GM18867 (cell line): ENCODE data around the gene OAS2.
"Not testable (repeated sequence)": the region's sequence is repeated elsewhere in the genome, so short reads cannot be mapped to it uniquely, and the experiment has no call there.

Source experiments
- ATAC-seq: cut with Tn5 transposase; IDR thresholded peaks from one replicate; pipeline ENCODE4 v1.9.1; 2021; ENCODE audit warnings: mild to moderate bottlenecking, moderate library complexity; ENCODE audit not compliant: unreplicated experiment

The OAS2 gene

GRCh38 chr12:112980491-112981158 lies 2.3 kb downstream of the OAS2 start:
- ATAC-seq, result no peak

DNA sequence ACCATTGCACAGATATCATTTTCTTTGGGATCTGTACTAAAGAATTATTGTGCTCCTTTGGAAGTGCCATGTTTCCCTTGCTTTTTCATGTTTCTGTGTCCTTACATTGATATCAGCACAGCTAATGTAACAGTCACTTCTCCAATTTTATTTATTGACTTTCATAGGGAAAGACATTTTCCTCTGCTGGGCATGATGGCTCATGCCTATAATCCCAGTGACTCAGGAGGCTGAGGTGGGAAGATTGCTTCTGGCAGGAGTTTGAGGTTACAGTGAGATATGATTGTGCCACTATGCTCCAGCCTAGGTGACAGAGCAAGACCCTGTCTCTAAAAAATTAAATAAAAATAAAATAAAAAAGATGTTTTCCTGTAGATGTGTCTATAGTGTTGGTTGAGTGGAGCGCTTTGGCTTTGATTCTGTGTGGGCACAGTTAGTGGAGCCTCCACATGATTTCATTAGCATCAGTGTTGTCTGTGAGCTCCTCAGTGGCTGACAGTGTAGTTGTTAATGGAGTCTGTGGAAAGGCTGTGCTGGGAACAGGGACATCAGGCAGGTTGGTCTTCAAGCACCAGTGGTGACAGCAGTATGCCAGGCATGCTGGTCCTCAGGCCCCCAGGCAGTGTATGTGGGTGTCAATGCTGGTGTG lies 7.4 kb downstream of the OAS2 start:
- ATAC-seq, result no peak

GRCh38 chr12:112986291-112986800 lies 8.0 kb downstream of the OAS2 start:
- ATAC-seq, result no peak

DNA sequence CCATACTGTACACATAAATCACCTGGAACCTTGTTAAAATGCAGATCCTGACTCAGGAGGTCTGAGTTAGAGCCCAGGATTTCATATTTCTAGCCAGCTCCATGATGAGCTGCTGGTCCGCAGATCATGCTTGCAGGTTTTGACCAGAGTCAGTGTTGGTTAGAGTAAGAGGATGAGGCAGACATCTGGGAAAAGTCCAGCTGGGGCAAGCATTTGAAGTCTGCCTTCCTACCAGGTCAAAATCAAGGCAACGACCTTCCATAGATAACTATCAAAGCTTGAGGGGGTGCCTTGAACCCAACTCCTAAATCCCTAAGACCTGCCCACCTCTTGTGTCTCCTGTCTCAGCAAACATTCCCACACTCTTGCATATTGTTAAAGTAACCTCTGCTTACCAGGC lies 9.2 kb downstream of the OAS2 start:
- no peak for ATAC-seq

GRCh38 chr12:112988224-112988623 lies 9.9 kb downstream of the OAS2 start:
- ATAC-seq, result no peak

GRCh38 chr12:112988823-112989385 lies 10.6 kb downstream of the OAS2 start:
- ATAC-seq, result not testable (repeated sequence)

GRCh38 chr12:112989806-112990205 lies 11.5 kb downstream of the OAS2 start:
- no peak for ATAC-seq

- no peak for ATAC-seq
Observed at GRCh38 chr12:112992541-112993398, 14.5 kb downstream of the OAS2 start.

GRCh38 chr12:112995008-112995407 lies 16.7 kb downstream of the OAS2 start:
- no peak for ATAC-seq

GRCh38 chr12:112996501-112996900 lies 18.2 kb downstream of the OAS2 start:
- no peak for ATAC-seq

- no peak for ATAC-seq
Observed at GRCh38 chr12:112997506-112997905, 19.2 kb downstream of the OAS2 start.

DNA sequence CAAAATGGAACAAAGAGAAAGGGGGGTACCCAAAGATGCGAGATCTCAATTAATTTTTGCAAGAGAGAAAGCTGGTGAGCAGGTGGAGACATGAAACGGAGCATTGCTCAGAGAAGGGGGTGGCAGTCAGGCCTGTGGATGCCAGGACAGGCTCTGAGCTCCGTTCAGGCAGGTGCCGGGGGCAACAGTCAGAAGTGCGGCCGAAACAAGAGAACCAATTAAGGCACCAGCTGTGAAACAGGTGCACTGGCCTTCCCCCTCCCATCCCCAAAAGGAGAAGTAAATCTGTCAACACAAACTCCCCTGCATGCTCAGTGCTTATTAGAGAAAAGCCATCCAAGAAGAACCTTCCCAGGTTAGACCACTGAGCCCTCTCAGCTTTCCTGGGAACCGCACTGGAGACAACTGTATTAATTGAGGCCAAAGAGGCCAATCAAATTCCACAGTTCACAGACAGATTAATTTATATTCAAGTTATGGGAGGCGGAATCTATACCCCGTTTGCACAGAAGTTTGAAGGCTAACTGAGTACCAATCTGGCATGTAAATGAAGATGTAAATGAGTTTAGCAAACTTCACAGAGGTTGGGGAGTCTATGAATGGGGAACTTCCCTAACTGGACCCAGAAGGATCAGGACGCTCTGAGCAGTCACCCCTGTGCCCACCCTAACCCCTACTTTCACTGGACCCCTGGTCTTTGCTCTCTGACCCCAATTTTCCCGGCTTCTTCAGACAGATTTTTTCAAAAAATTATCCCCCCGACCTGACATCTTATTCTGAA lies 20.9 kb downstream of the OAS2 start:
- ATAC-seq, result peak; percentile 73

DNA sequence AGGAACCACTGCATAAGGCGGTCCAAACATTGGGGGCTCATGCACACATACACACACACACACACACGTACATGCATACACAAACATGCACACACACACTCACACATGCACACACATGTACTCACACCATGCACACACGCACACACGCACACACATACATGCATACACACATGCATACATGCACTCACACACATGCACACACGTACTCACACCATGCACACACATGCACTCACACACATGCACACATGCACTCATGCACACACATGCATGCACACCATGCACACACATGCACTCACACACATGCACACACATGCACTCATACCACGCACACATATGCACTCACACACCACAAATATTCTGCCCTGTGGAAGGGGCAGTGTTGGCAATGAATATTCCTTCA lies 22.1 kb downstream of the OAS2 start:
- ATAC-seq, result no peak

GRCh38 chr12:113002155-113002554 lies 23.8 kb downstream of the OAS2 start:
- ATAC-seq, result no peak

GRCh38 chr12:113002676-113003075 lies 24.4 kb downstream of the OAS2 start:
- ATAC-seq, result no peak

GRCh38 chr12:113003636-113004035 lies 25.3 kb downstream of the OAS2 start:
- ATAC-seq, result no peak

DNA sequence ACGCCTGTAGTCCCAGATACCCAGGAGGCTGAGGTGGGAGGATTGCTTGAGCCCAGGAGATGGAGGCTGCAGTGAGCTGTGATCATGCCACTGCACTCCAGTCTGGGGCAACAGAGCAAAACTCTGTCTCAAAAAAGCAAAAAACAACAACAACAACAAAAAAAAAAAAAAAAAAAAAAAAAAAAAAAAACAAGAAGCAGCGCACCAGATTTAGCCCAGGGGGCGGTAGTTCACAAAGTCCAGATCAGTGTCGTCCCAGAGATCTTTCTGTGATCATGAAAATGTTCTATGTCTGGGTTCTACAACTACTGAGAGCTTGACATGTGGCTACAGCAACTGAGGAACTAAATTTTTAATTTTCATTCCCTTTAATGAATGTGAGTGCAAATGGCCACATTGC lies 27.4 kb downstream of the OAS2 start:
- ATAC-seq, result no peak

DNA sequence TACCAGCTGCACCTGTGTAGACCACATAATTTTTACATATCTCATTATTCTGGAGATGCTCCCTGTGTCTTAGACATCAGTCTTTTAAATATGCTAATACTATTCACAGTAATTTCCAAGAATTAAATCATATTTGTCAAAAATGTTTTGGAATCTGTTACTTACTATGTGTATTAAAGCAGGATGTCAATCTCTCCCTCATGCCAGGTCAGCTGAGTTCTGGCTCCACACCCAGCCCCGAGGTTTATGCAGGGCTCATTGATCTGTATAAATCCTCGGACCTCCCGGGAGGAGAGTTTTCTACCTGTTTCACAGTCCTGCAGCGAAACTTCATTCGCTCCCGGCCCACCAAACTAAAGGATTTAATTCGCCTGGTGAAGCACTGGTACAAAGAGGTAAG lies 27.9 kb downstream of the OAS2 start:
- ATAC-seq, result no peak

DNA sequence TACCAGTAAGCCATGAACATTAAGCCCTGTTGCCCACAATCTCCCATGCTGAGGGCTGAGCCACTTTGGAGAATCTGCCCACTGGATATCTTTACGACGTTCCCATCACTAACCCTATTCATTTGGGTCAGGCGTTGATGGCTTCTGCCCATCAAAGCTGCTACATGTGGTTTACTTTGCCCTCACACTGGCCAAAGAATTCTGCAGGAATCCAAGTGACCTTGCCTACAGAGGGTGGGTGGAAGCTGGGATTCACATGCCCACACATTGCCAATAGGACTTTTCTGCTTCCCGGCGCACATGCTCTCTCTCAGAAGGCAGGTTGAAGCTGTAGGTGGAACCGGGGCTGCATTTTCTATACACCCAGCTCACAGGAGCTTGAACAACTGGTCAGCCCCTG lies 28.3 kb downstream of the OAS2 start:
- ATAC-seq, result no peak

GRCh38 chr12:113007166-113007565 lies 28.8 kb downstream of the OAS2 start:
- ATAC-seq, result no peak

- ATAC-seq, result no peak
Observed at GRCh38 chr12:113010701-113011100, 32.4 kb downstream of the OAS2 start.
